ENCODE results near the gene EDN2.

GRCh38 chr1:41466146-41466545, 18.3 kb downstream of the EDN2 start:
- no peak for TF ChIP-seq CTCF (conservative IDR thresholded peaks at IDR 0.05; ENCODE audit: low read length)
- no peak for TF ChIP-seq EZH2phosphoT487 (IDR thresholded peaks at IDR 0.05; ENCODE audit: borderline replicate concordance)
